IMR-90 (cell line): ENCODE data around the gene HCCS. TPM values are rescaled to one million over a fixed set of nuclear protein-coding genes. Genes with fewer than 3 reads are reported as not detected.

ENCODE experiments used
- ATAC-seq: fragments of 200-7000 bp; cut with Tn5 transposase; 2 replicates; pipeline ENCODE4 v1.9.1; 2020; ENCODE audit warnings: low read depth, mild to moderate bottlenecking, moderate library complexity
- BruUV-seq: library from RNA; stranded (reverse); fragments of 400-500 nt; replicated peaks from 2 replicates; lab custom pipeline; 2021; lab: Mats Ljungman, UMichigan
- CTCF ChIA-PET: fragments of 300-600 bp; formaldehyde crosslinking; extraction: SDS; loops from one replicate; lab custom pipeline; 2021; ENCODE audit warnings: antibody characterized with exemption; lab: Yijun Ruan, JAX
- POLR2A ChIA-PET: fragments of 300-600 bp; sonication (Branson Sonifier 250); formaldehyde crosslinking; loops from one replicate; lab custom pipeline; 2022; ENCODE audit warnings: antibody characterized with exemption; ENCODE audit not compliant: unreplicated experiment; lab: Charles Lee
- DNase-seq: peaks from one replicate; pipeline ENCODE4 v3.0.0; 2013
- H2AFZ ChIP-seq: replicated peaks from 2 replicates; pipeline ENCODE3; 2013; ENCODE audit warnings: low read length, mild to moderate bottlenecking; ENCODE audit not compliant: poor library complexity
- H2AK5ac ChIP-seq: 2 replicates; pipeline ENCODE4 v1.6.1; 2013; ENCODE audit warnings: low read depth, low read length, inconsistent platforms
- H2AK9ac ChIP-seq: replicated peaks from 2 replicates; pipeline ENCODE3; 2013; ENCODE audit warnings: mild to moderate bottlenecking, low read depth, low read length, moderate library complexity; ENCODE audit not compliant: poor library complexity
- H2BK120ac ChIP-seq: 2 replicates; pipeline ENCODE4 v1.6.1; 2013; ENCODE audit warnings: low read depth, low read length, inconsistent platforms
- H2BK15ac ChIP-seq: 3 replicates; pipeline ENCODE4 v1.6.1; 2013; ENCODE audit warnings: low read depth, low read length, inconsistent platforms
- H2BK20ac ChIP-seq: 2 replicates; pipeline ENCODE4 v1.6.1; 2013; ENCODE audit warnings: low read depth, mild to moderate bottlenecking, inconsistent platforms, low read length, moderate library complexity
- H2BK5ac ChIP-seq: 2 replicates; pipeline ENCODE4 v1.6.1; 2013; ENCODE audit warnings: mild to moderate bottlenecking, low read depth, low read length, inconsistent platforms; ENCODE audit not compliant: poor library complexity, severe bottlenecking
- H3K14ac ChIP-seq: replicated peaks from 2 replicates; pipeline ENCODE4 v1.6.1; 2013; ENCODE audit warnings: low read depth, low read length, inconsistent platforms
- H3K18ac ChIP-seq: 2 replicates; pipeline ENCODE4 v1.6.1; 2013; ENCODE audit warnings: low read depth, low read length, control low read depth
- H3K23ac ChIP-seq: 2 replicates; pipeline ENCODE4 v1.6.1; 2013; ENCODE audit warnings: low read depth, low read length, inconsistent platforms
- H3K27ac ChIP-seq: 2 replicates; pipeline ENCODE4 v1.5.1; 2013; ENCODE audit warnings: mild to moderate bottlenecking, control low read depth, low read length; ENCODE audit not compliant: insufficient read depth
- H3K27me3 ChIP-seq: 2 replicates; pipeline ENCODE4 v1.6.1; 2013; ENCODE audit warnings: low read length; ENCODE audit not compliant: control insufficient read depth, insufficient read depth
- H3K36me3 ChIP-seq: 2 replicates; pipeline ENCODE4 v1.6.1; 2013; ENCODE audit warnings: low read length, mixed read lengths; ENCODE audit not compliant: control insufficient read depth, insufficient read depth
- H3K4ac ChIP-seq: 2 replicates; pipeline ENCODE4 v1.6.1; 2013; ENCODE audit warnings: low read depth, low read length, inconsistent platforms
- H3K4me1 ChIP-seq: 2 replicates; pipeline ENCODE4 v1.6.1; 2013; ENCODE audit warnings: low read length, mixed read lengths; ENCODE audit not compliant: control insufficient read depth, insufficient read depth
- H3K4me2 ChIP-seq: 2 replicates; pipeline ENCODE4 v1.6.1; 2013; ENCODE audit warnings: low read depth, mild to moderate bottlenecking, control low read depth, low read length, moderate library complexity
- H3K4me3 ChIP-seq: 2 replicates; pipeline ENCODE4 v1.5.1; 2013; ENCODE audit warnings: low read depth, mild to moderate bottlenecking, control low read depth, low read length, moderate library complexity; ENCODE audit not compliant: insufficient read depth
- H3K56ac ChIP-seq: 2 replicates; pipeline ENCODE4 v1.6.1; 2013; ENCODE audit warnings: low read length, inconsistent platforms; ENCODE audit not compliant: insufficient read depth; ENCODE audit errors: extremely low read depth
- H3K79me1 ChIP-seq, 2 experiments: 2 replicates each; pipeline ENCODE4 v1.6.1; 2013; ENCODE audit warnings: low read length in 2 of 2, inconsistent platforms in 1 of 2, low read depth in 1 of 2
- H3K9ac ChIP-seq: 2 replicates; pipeline ENCODE4 v1.6.1; 2013; ENCODE audit warnings: low read depth, low read length, control low read depth
- H3K9me1 ChIP-seq: 2 replicates; pipeline ENCODE4 v1.6.1; 2013; ENCODE audit warnings: low read length, inconsistent platforms; ENCODE audit not compliant: insufficient read depth
- H3K9me3 ChIP-seq: 2 replicates; pipeline ENCODE4 v1.6.1; 2013; ENCODE audit warnings: low read length; ENCODE audit not compliant: control insufficient read depth, insufficient read depth
- H4K20me1 ChIP-seq: 2 replicates; pipeline ENCODE4 v1.6.1; 2013; ENCODE audit warnings: low read length, inconsistent platforms; ENCODE audit not compliant: insufficient read depth
- H4K5ac ChIP-seq: 2 replicates; pipeline ENCODE4 v1.6.1; 2013; ENCODE audit warnings: mild to moderate bottlenecking, low read depth, low read length, control low read depth
- H4K8ac ChIP-seq, 2 experiments: 2 replicates each; pipeline ENCODE4 v1.6.1; 2013; ENCODE audit warnings: low read depth in 2 of 2, low read length in 2 of 2, control low read depth in 1 of 2, inconsistent platforms in 1 of 2
- H4K91ac ChIP-seq: 2 replicates; pipeline ENCODE4 v1.6.1; 2013; ENCODE audit warnings: low read depth, low read length, inconsistent platforms; ENCODE audit not compliant: insufficient read depth
- BHLHE40 ChIP-seq: fragments of 150-350 bp; IDR thresholded peaks from 2 replicates; pipeline ENCODE4 v1.6.1; 2016; ENCODE audit warnings: mild to moderate bottlenecking, low read depth, low read length
- CEBPB ChIP-seq: IDR thresholded peaks from 2 replicates; pipeline ENCODE4 v1.6.1; 2012; ENCODE audit warnings: low read depth, low read length, improper control_type of control experiment
- CHD1 ChIP-seq: IDR thresholded peaks from 2 replicates; pipeline ENCODE4 v1.6.1; 2012; ENCODE audit warnings: low read depth, low read length, improper control_type of control experiment
- FOS ChIP-seq: fragments of 150-350 bp; IDR thresholded peaks from 2 replicates; pipeline ENCODE4 v1.6.1; 2016; ENCODE audit warnings: low read depth, low read length
- MAFK ChIP-seq: IDR thresholded peaks from 2 replicates; pipeline ENCODE4 v1.6.1; 2012; ENCODE audit warnings: low read depth, low read length, improper control_type of control experiment
- MAZ ChIP-seq: IDR thresholded peaks from 2 replicates; pipeline ENCODE4 v1.6.1; 2012; ENCODE audit warnings: low read depth, mild to moderate bottlenecking, low read length, improper control_type of control experiment, moderate library complexity, borderline replicate concordance
- MXI1 ChIP-seq: IDR thresholded peaks from 2 replicates; pipeline ENCODE4 v1.6.1; 2012; ENCODE audit warnings: low read depth, mild to moderate bottlenecking, low read length, moderate library complexity, borderline replicate concordance
- NFE2L2 ChIP-seq: fragments of 150-350 bp; IDR thresholded peaks from 2 replicates; pipeline ENCODE4 v1.6.1; 2016; ENCODE audit warnings: low read depth, mild to moderate bottlenecking, low read length
- POLR2A ChIP-seq: IDR thresholded peaks from 2 replicates; pipeline ENCODE4 v1.6.1; 2012; ENCODE audit warnings: mild to moderate bottlenecking, low read depth, low read length
- RAD21 ChIP-seq: IDR thresholded peaks from 2 replicates; pipeline ENCODE4 v1.6.1; 2012; ENCODE audit warnings: low read length, improper control_type of control experiment
- RCOR1 ChIP-seq: IDR thresholded peaks from 2 replicates; pipeline ENCODE4 v1.6.1; 2012; ENCODE audit warnings: mild to moderate bottlenecking, low read length, improper control_type of control experiment; ENCODE audit not compliant: insufficient replicate concordance
- RFX5 ChIP-seq: IDR thresholded peaks from 2 replicates; pipeline ENCODE4 v1.8.0; 2012; ENCODE audit warnings: low read depth, mild to moderate bottlenecking, low read length, moderate library complexity
- SMC3 ChIP-seq: fragments of 150-350 bp; IDR thresholded peaks from 2 replicates; pipeline ENCODE4 v1.6.1; 2016; ENCODE audit warnings: low read depth, mild to moderate bottlenecking, antibody characterized with exemption, low read length, moderate library complexity
- WGBS, 2 experiments: methylation state at CpG; one replicate each; pipeline versions ENCODE4 v1.1.5 to v1.1.7; 2013; ENCODE audit warnings: missing lambda C conversion rate in 2 of 2; ENCODE audit not compliant: insufficient read length in 1 of 2; ENCODE audit errors: extremely low coverage in 2 of 2; 5-methylcytosine and 5-hydroxymethylcytosine counted together
- dilution Hi-C: fragments of 300-500 bp; cut with HindIII; formaldehyde crosslinking; loops from one replicate; pipeline ENCODE4 v1.14.3; 2018; ENCODE audit warnings: low sequenced_read_pairs; ENCODE audit not compliant: unreplicated experiment
- in situ Hi-C: fragments of 300-500 bp; cut with MboI; formaldehyde crosslinking; loops from 3 replicates; pipeline ENCODE4 v1.14.3; 2019; ENCODE audit warnings: low sequenced_read_pairs, inconsistent platforms, mixed read lengths
- intact Hi-C: fragments of 100-400 bp; cut with micrococcal nuclease; formaldehyde crosslinking; loops from 2 replicates; pipeline ENCODE4 v1.10.0; 2022
- polyA plus RNA-seq, 3 experiments: library from polyadenylated mRNA; depleted of rRNA; stranded (reverse); fragments of >200 nt; gene quantifications; 2 replicates each; pipeline ENCODE4 v1.2.3, GENCODE V29; 2012; ENCODE audit warnings: low replicate concordance in 1 of 3
- total RNA-seq: library from RNA; depleted of rRNA; stranded (reverse); fragments of >200 nt; gene quantifications from 2 replicates; pipeline ENCODE4 v1.2.3, GENCODE V29; 2012
- TF ChIP-seq, protein P1 (sequence below): fragments of 150-350 bp; IDR thresholded peaks from 2 replicates; pipeline ENCODE4 v1.6.1; 2016; ENCODE audit warnings: low read depth, mild to moderate bottlenecking, low read length, moderate library complexity, borderline replicate concordance
- TF ChIP-seq, protein P2 (sequence below): fragments of 150-350 bp; IDR thresholded peaks from 2 replicates; pipeline ENCODE4 v1.6.1; 2017; ENCODE audit warnings: mild to moderate bottlenecking, antibody characterized with exemption, low read length, low read depth

The HCCS gene
- total and polyA plus RNA-seq, 2 of the 4 experiments (the other 2 are of a cell fraction) = 24.0 to 28.6 TPM

DNA sequence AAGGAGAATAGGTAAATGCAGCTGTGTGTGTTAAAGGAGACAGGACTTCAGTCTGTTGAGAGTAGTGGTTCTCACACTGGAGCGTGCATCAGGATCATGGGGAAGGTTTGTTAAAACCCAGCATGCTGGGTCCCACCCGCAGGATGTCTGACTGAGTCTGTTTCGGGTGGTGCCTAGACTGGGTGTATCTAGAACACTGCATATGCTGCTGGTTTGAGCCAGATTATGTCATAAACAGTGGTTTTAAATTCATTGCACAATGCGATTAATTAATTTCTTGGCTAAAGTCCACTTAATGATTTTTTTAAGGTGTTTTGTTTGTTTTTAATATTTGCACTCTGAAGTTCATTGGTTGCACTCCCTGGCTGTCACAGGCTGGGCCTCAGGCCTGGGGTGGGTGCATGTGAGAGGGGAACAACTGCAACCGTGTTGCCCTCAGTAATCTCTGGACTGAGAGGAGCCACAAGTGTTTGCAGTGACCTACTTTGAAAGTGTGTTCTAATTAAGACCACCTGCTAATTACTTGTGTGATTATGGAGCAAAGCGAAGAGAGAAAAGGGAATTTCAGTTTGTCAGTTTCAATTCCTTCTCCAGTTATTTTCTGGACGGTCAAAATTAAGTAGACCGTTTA lies 8.3 kb downstream of the HCCS start:
- in situ Hi-C loops = no loop called here
- H3K27me3 ChIP-seq = no peaks in the 10 kb centered on the region
- no peak overlapping the region for H2AK5ac ChIP-seq
- H2AFZ ChIP-seq = no peak overlapping the region
- no peak overlapping the region for H3K23ac ChIP-seq
- H3K36me3 ChIP-seq = peaks cover 31% of the 10 kb centered on the region
- no peak overlapping the region for H2BK5ac ChIP-seq
- no peak overlapping the region for H4K8ac ChIP-seq
- no peaks in the 10 kb centered on the region for H3K9me1 ChIP-seq
- BruUV-seq = no TSS peak
- H2BK120ac ChIP-seq = no peak overlapping the region
- 89% methylated on average over 3 of the region's 8 CpGs; no CpG with 5 or more reads in 1 of the 2 experiments for WGBS, 2 experiments
- intact Hi-C loops = no loop called here
- H4K5ac ChIP-seq = no peak overlapping the region
- peaks cover under 1 to 5% of the 10 kb centered on the region in 2 experiments; a peak in 3 of 4 replicates for H3K79me1 ChIP-seq
- dilution Hi-C loops = no loop called here
- no peak overlapping the region for H2BK20ac ChIP-seq
- H3K18ac ChIP-seq = no peak overlapping the region
- H3K4me1 ChIP-seq = peaks cover 6% of the 10 kb centered on the region; the same call in 1 of the 2 replicates
- H3K9me3 ChIP-seq = no peaks in the 10 kb centered on the region
- TF ChIP-seq, protein P1, sequence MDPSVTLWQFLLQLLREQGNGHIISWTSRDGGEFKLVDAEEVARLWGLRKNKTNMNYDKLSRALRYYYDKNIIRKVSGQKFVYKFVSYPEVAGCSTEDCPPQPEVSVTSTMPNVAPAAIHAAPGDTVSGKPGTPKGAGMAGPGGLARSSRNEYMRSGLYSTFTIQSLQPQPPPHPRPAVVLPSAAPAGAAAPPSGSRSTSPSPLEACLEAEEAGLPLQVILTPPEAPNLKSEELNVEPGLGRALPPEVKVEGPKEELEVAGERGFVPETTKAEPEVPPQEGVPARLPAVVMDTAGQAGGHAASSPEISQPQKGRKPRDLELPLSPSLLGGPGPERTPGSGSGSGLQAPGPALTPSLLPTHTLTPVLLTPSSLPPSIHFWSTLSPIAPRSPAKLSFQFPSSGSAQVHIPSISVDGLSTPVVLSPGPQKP = no peak
- TF ChIP-seq RCOR1 (no peak), SMC3 (no peak), POLR2A (no peak), CEBPB (no peak), BHLHE40 (no peak), NFE2L2 (no peak), RFX5 (no peak), MAZ (no peak), MXI1 (no peak), MAFK (no peak), FOS (no peak), CHD1 (no peak), RAD21 (no peak)
- TF ChIP-seq, protein P2, sequence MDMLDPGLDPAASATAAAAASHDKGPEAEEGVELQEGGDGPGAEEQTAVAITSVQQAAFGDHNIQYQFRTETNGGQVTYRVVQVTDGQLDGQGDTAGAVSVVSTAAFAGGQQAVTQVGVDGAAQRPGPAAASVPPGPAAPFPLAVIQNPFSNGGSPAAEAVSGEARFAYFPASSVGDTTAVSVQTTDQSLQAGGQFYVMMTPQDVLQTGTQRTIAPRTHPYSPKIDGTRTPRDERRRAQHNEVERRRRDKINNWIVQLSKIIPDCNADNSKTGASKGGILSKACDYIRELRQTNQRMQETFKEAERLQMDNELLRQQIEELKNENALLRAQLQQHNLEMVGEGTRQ = no peak
- DNase-seq (no peak), ATAC-seq (no peak)
- H3K4ac ChIP-seq = no peak overlapping the region
- no peak overlapping the region for H3K56ac ChIP-seq
- no peak overlapping the region for H3K27ac ChIP-seq
- no peak overlapping the region for H2AK9ac ChIP-seq
- POLR2A ChIA-PET = no interaction called here
- H4K91ac ChIP-seq = no peak overlapping the region
- no peaks in the 10 kb centered on the region for H4K20me1 ChIP-seq
- no peak overlapping the region for H3K4me2 ChIP-seq
- no peak overlapping the region for H3K4me3 ChIP-seq
- no peak overlapping the region for H3K14ac ChIP-seq
- CTCF ChIA-PET = no interaction called here
- no peak overlapping the region for H3K9ac ChIP-seq
- no peak overlapping the region for H2BK15ac ChIP-seq
